Melanocyte of skin (primary cell): Measurements from ENCODE around the gene DGKG. TPM values are rescaled to one million over a fixed set of nuclear protein-coding genes. Genes with fewer than 3 reads are reported as not detected.

ENCODE experiments used
- total RNA-seq, 2 donors: library from RNA; depleted of rRNA; stranded (reverse); fragments of >200 nt; gene quantifications; 2 replicates each; pipeline ENCODE4 v1.2.3, GENCODE V29; 2012

The DGKG gene
- 10 to 100 TPM in 1 of 2 donors, 1 to 10 TPM in 1; 6.0 to 11.7 TPM for total RNA-seq

GRCh38 chr3:186361762-186362536 lies at the start of gene DGKG:
Gene DGKG (minus strand): TSS chr3:186362234. CDS start chr3:186320459, 41,775 bp downstream.

GRCh38 chr3:186108941-186109865 lies 252.8 kb downstream of the DGKG start, which contains the start of gene ETV5:
Gene ETV5 (minus strand): TSS chr3:186109089. CDS start chr3:186105868, 3,221 bp downstream.

Other genes starting within 250 kb of the DGKG start
- 1 to 10 TPM; 1.0 to 2.3 TPM for gene CRYGS, start 182.1 kb upstream of the DGKG start, total RNA-seq
- 10 to 100 TPM; 16.5 to 22.6 TPM for gene TBCCD1, start 205.1 kb upstream of the DGKG start, total RNA-seq
- gene DNAJB11, start 208.5 kb upstream of the DGKG start, total RNA-seq, result 10 to 100 TPM; 42.7 to 62.3 TPM